ENCODE data around the gene SGCE. TPM values are rescaled to one million over a fixed set of nuclear protein-coding genes. Genes with fewer than 3 reads are reported as not detected.

The SGCE gene
- total and polyA plus RNA-seq, 10 of the 15 experiments (the other 5 are each of a cell fraction or from before 2014, with no cell fraction given), result 30.5 to 80.1 (median 49.2) TPM

DNA sequence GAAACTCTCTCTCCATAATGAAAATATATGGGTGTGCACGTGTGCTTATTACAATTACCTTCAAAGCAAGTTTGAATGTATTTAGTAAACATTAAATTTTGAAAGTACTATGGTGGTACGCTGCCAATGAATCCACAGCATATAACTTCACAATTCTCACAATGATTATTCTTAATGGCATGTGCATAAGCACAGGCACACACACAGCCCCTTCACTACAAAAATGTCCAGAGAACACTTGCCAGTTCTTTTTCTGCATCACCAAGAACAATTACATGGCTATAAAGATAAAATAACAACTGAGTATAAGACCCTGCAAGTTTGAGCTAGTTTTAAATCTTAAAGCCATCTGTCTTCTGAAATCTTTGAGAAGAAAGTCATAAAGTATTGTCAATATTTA, 22.2 kb downstream of the SGCE start (continued):
- no peak for TF ChIP-seq ETV6 (conservative IDR thresholded peaks at IDR 0.05 in 1 of 2, IDR thresholded peaks at IDR 0.05 in 1 of 2; ENCODE audit: borderline replicate concordance in 1 of 2, low read depth in 1 of 2)

DNA sequence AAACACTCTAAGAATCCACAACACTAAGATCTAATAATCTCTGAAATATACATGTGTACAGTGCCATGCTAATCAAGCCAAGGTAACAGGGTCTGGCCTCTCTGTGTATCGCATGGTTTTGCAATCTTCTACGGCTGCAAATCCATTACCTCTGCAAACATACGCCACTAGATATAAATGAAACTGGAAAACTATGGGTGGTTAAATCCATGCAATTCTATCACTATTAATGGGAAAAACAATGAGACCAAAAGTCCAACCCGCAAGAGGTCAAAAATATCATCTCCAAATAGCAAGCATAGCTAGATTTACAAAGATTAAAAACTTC, 23.0 kb downstream of the SGCE start:
- in situ Hi-C loops (cut with MboI), result no loop called here
- DNase-seq (ENCODE audit: low read depth, low spot score) (no peak), ATAC-seq (no peak; the same call in 2 of the 3 replicates), FAIRE-seq (no peak)
- Histone ChIP-seq H3K36me3 (ENCODE audit: control insufficient read depth in 2 of 2, insufficient read depth in 2 of 2, low read length in 1 of 2) (no peaks in the 10 kb centered on the region), H3K79me2 (ENCODE audit: control insufficient read depth, insufficient read depth, low read length) (no peaks in the 10 kb centered on the region; the same call in 1 of the 2 replicates), H3K9me3 (replicated peaks; ENCODE audit: control insufficient read depth, insufficient read depth, low read length) (no peaks in the 10 kb centered on the region), H4K20me1 (ENCODE audit: control insufficient read depth, insufficient read depth) (no peaks in the 10 kb centered on the region), H3K4me3 (no peak overlapping the region), H3K4me2 (ENCODE audit: control insufficient read depth, insufficient read depth) (no peak overlapping the region), H3K9ac (ENCODE audit: control insufficient read depth, insufficient read depth, low read length) (no peak overlapping the region), H3K27ac (ENCODE audit: control insufficient read depth, insufficient read depth) (no peak overlapping the region), H3K4me1 (ENCODE audit: control insufficient read depth, insufficient read depth, low read length) (no peaks in the 10 kb centered on the region), H2AFZ (ENCODE audit: control insufficient read depth, low read depth, low read length) (no peak overlapping the region), H3K27me3 (replicated peaks in 1 of 2; ENCODE audit: control insufficient read depth in 2 of 2, insufficient read depth in 2 of 2, low read length in 1 of 2) (no peaks in the 10 kb centered on the region)
- CTCF ChIA-PET, result interaction anchor here (0.8 to 2.0 kb wide), 3 partner anchors 11 to 32 kb away, joined by 3 to 5 read pairs (median 4); no protein-coding TSS in a partner anchor
- no peak for TF ChIP-seq MYB (IDR thresholded peaks at IDR 0.05; ENCODE audit: borderline replicate concordance, low read depth, low read length)
- TF ChIP-seq CHD2 (IDR thresholded peaks at IDR 0.05; ENCODE audit: borderline replicate concordance, low read depth, low read length), result no peak
- TF ChIP-seq, protein P1, sequence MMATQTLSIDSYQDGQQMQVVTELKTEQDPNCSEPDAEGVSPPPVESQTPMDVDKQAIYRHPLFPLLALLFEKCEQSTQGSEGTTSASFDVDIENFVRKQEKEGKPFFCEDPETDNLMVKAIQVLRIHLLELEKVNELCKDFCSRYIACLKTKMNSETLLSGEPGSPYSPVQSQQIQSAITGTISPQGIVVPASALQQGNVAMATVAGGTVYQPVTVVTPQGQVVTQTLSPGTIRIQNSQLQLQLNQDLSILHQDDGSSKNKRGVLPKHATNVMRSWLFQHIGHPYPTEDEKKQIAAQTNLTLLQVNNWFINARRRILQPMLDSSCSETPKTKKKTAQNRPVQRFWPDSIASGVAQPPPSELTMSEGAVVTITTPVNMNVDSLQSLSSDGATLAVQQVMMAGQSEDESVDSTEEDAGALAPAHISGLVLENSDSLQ (IDR thresholded peaks at IDR 0.05), result no peak
- RAD21 ChIA-PET (ENCODE audit: unreplicated experiment), result interaction anchor here (0.8 to 3.3 kb wide), 6 partner anchors 9 to 184 kb away, joined by 3 to 10 read pairs (median 4); no protein-coding TSS in a partner anchor
- no TSS peak for BruUV-seq (replicated peaks)
- WGBS (ENCODE audit: insufficient coverage, insufficient replicate concordance, low lambda C conversion rate, missing lambda C conversion rate), result 99% methylated on average over 4 of the region's 4 CpGs
- SMC1A ChIA-PET (ENCODE audit: uncharacterized antibody, unreplicated experiment), result interaction anchor here (0.6 to 2.1 kb wide), 6 partner anchors 9 to 846 kb away, joined by 3 to 8 read pairs (median 4); no protein-coding TSS in a partner anchor
- POLR2A ChIA-PET, result interaction anchor here (1.3 kb wide), 1 partner anchor 16 kb away, joined by 4 read pairs; no protein-coding TSS in a partner anchor
- intact Hi-C loops (cut with micrococcal nuclease; ENCODE audit: unreplicated experiment), result no loop called here

Measured in GM12878 (cell line).